GM13976 (cell line): Measurements from ENCODE around the gene EXOC6B.
"Not testable (repeated sequence)": the region's sequence is repeated elsewhere in the genome, so short reads cannot be mapped to it uniquely, and the experiment has no call there.

Experiments
- DNase-seq: peaks from one replicate; pipeline ENCODE4 v3.0.0; 2012; ENCODE audit warnings: low spot score
- CTCF ChIP-seq: IDR thresholded peaks from 2 replicates; pipeline ENCODE4 v1.5.1; 2012; ENCODE audit warnings: borderline replicate concordance, mild to moderate bottlenecking; ENCODE audit not compliant: insufficient read depth; ENCODE audit errors: extremely low read depth, missing control alignments, control extremely low read depth
- in situ Hi-C: fragments of 300-500 bp; cut with MboI; formaldehyde crosslinking; loops from one replicate; pipeline ENCODE4 v1.12.0; 2022; ENCODE audit warnings: low sequenced_read_pairs, mixed read lengths, inconsistent platforms; ENCODE audit not compliant: unreplicated experiment

EXOC6B gene

GRCh38 chr2:72649810-72650209, 176.0 kb downstream of the EXOC6B start:
- in situ Hi-C loops, result no loop called here
- no peak for DNase-seq
- TF ChIP-seq CTCF, result no peak

- DNase-seq, in situ Hi-C loops: not testable (repeated sequence)
These were observed 184.6 kb downstream of the EXOC6B start for GRCh38 chr2:72641221-72641620.

- in situ Hi-C loops, result no loop called here
- DNase-seq, result no peak
- TF ChIP-seq CTCF, result no peak
These were observed 187.1 kb downstream of the EXOC6B start for GRCh38 chr2:72638600-72639211.

- no peak for DNase-seq
- in situ Hi-C loops, result no loop called here
- TF ChIP-seq CTCF, result no peak
These were observed 189.6 kb downstream of the EXOC6B start for GRCh38 chr2:72636210-72636609.

GRCh38 chr2:72630767-72631166, 195.1 kb downstream of the EXOC6B start:
- TF ChIP-seq CTCF, result no peak
- DNase-seq, result no peak
- in situ Hi-C loops, result no loop called here

GRCh38 chr2:72629062-72629461, 196.8 kb downstream of the EXOC6B start:
- DNase-seq, result no peak
- in situ Hi-C loops, result no loop called here
- no peak for TF ChIP-seq CTCF

GRCh38 chr2:72627083-72627482, 198.8 kb downstream of the EXOC6B start:
- DNase-seq, result no peak
- in situ Hi-C loops, result no loop called here
- TF ChIP-seq CTCF, result no peak

- DNase-seq, result no peak
- in situ Hi-C loops, result no loop called here
- TF ChIP-seq CTCF, result no peak
These were observed 200.5 kb downstream of the EXOC6B start for GRCh38 chr2:72625366-72625765.
